Mesodermal cell (in vitro differentiated cells): ENCODE results near the gene PMM2.

Experiments
- H3K27ac ChIP-seq: 2 replicates; pipeline ENCODE4 v1.7.0; 2013; ENCODE audit warnings: mild to moderate bottlenecking, low read depth, low read length, moderate library complexity; ENCODE audit not compliant: severe bottlenecking
- H3K36me3 ChIP-seq: 2 replicates; pipeline ENCODE4 v1.7.1; 2013; ENCODE audit warnings: mild to moderate bottlenecking, low read length, moderate library complexity; ENCODE audit not compliant: control insufficient read depth, insufficient read depth
- H3K4me1 ChIP-seq: one replicate; pipeline ENCODE4 v1.7.1; 2013; ENCODE audit warnings: mild to moderate bottlenecking, low read length; ENCODE audit not compliant: insufficient read depth, control insufficient read depth, poor library complexity, severe bottlenecking
- H3K4me3 ChIP-seq: 2 replicates; pipeline ENCODE4 v1.7.0; 2013; ENCODE audit warnings: low read length, control low read depth, mild to moderate bottlenecking; ENCODE audit not compliant: insufficient read depth, poor library complexity, severe bottlenecking; ENCODE audit errors: extremely low read depth
- H3K9me3 ChIP-seq: 2 replicates; pipeline ENCODE4 v1.7.1; 2013; ENCODE audit warnings: mild to moderate bottlenecking, low read length, moderate library complexity; ENCODE audit not compliant: control insufficient read depth
- whole genome bisulfite sequencing, 2 experiments: methylation state at CpG; one replicate each; pipeline ENCODE4 v1.1.5; 2013; ENCODE audit warnings: missing lambda C conversion rate in 2 of 2; ENCODE audit not compliant: insufficient coverage in 2 of 2; 5-methylcytosine and 5-hydroxymethylcytosine counted together

The PMM2 gene

DNA sequence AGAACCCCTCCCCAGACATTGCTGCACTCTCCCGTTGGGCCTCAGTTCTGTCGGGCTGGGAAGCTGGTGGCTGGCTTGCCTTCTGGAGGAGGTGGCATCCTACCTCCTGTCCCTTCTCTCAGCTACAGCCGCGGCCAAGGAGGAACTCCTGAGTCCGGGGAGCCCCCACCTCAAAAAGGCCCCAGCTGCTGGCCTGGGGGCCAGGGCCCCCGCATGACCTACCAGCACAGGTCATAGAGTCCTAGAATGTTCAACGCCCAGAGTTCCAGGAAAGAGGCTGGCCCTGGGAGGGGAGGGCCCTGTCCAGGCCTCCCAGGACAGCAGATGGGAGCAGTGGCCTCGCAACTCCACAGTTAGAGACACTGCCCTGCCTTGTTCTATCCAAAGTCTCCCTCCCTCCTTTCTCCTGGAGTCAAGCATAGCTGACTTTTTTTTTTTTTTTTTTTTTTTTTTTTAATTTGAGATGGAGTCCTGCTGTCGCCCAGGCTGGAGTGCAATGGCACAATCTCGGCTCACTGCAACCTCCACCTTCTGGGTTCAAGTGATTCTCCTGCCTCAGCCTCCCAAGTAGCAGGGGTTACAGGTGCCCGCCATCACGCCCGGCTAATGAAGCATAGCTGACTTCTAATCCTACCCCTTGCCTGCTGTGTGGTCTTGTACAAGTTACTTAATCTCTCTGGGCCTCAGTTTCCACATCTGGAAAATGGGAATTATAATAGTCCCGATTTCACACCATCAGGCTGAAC, 64.1 kb downstream of the PMM2 start:
- WGBS, 2 experiments = 95 to 96% methylated on average over 7 to 8 of the region's 14 CpGs
- Histone ChIP-seq H3K4me3 (no peak overlapping the region), H3K36me3 (peaks cover 41% of the 10 kb centered on the region), H3K4me1 (peaks cover 36% of the 10 kb centered on the region), H3K27ac (no peak overlapping the region), H3K9me3 (no peaks in the 10 kb centered on the region)

DNA sequence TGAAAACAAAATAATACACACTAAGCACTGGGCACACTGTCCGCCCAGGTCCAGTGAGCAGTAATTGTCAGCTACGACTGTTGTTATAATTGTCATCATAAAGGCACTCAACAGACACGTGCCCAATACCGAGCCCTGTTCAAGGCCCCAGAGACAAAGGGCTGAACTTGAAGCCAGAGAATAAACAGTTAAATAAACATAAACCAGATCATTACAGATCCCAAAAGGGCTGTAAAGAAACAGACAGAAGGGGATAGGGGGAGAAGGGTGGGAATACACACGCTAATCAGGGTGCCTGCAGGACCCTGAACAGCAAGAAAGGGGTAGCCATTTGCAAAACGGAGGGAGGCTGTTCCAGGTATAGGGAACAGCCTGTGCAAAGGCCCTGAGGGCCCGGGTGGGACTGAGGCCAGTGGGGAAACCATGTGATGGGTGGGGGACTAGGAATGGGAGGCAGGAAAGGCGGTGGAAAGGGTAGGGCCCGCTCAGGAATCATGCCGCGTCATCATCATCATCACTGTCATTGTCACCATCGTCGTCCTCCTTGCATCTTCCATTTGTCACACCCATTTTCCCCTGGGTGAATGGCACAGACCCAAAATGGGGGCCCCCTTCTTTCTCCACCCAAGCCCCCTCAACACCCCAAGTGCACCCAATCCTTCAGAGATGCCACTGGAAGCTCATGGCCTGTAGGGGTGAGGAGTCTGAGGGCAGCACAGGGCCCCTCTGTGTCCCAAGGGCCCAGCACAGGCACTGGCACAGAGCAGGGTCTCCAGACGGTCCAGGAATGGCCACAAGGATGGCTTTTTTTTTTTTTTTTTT, 64.9 kb downstream of the PMM2 start:
- 82 to 86% methylated on average over 9 to 10 of the region's 14 CpGs for WGBS, 2 experiments
- Histone ChIP-seq H3K4me1 (peaks cover 34% of the 10 kb centered on the region), H3K4me3 (no peak overlapping the region), H3K36me3 (peaks cover 38% of the 10 kb centered on the region), H3K9me3 (no peaks in the 10 kb centered on the region), H3K27ac (no peak overlapping the region)

DNA sequence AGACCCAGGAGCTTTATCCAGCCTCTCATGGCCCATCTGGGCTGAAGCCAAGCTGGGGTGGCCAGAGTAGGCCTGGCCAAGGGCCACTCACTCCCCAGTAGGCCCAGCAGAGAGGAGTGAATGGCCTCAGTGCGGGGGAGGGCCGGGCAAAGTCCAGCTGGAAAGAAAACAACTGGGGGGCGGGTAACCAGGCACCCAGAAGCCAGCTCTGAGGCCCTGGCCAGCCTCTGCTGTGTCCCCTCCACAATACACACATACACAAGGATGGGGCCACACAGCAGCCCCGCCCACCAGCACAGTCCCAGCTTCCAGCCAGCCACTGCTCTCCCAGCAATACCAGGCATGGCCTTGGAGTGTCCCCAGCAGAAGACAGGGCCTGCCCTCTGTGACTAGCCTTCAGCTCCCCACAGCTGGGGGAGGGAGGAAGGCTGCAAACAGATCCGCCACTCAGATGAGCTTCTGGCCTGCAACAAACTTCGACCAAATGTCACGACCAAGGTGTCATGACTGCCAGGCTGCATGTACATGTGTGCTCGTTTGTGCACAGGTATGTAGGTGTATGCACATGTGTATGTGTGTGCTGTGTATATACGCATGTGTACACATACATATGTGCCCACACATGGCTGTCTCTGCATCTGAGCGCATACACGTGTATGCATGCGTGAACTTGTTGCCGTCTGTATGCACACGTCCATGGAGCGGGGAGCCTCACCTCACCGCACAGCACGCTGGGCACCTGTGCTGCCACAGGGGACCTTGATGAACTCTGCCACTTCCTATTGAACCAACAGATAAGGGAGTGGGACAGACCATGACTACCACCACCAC, 66.2 kb downstream of the PMM2 start:
- H3K9me3 ChIP-seq = no peaks in the 10 kb centered on the region
- H3K36me3 ChIP-seq = peaks cover 25% of the 10 kb centered on the region
- H3K4me1 ChIP-seq = peaks cover 34% of the 10 kb centered on the region
- peak overlapping the region; percentile 50 for H3K27ac ChIP-seq
- no peak overlapping the region for H3K4me3 ChIP-seq
- 90% methylated on average over 14 of the region's 17 CpGs for WGBS, 2 experiments

DNA sequence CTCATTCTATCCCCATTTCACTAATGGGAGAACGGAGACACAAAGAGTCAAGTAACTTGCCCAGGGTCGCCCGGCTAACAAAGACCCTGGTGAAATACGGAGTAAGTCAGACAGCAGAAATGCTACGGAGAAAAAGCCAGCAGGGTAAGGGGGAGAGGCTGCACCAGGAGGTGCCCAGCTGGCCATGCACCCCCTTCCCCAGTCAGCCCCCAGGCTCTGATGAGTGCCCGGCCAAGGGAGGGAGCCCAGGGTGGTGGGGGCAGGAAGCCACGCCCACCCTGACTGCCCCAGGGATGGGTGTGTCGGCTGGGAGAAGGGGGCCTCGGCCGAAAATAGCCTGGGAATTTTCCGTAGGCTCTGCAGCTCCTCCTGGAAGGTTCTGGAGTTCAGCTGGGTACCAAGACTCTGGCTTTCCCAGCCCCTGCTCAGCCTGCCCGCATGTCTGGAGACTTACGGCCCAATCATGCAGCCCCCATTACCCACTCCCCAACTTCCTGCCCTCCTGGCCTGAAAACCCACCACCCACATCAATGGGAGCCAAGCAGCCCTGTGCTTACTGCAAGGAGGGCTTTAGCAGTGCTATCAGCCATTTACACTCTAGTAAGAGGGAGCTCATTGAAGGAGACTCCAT, 67.0 kb downstream of the PMM2 start:
- no peak overlapping the region for H3K4me3 ChIP-seq
- H3K36me3 ChIP-seq = peaks cover 18% of the 10 kb centered on the region
- peak overlapping the region; percentile 50 for H3K27ac ChIP-seq
- no peaks in the 10 kb centered on the region for H3K9me3 ChIP-seq
- H3K4me1 ChIP-seq = peaks cover 34% of the 10 kb centered on the region
- 61 to 62% methylated on average over 11 to 13 of the region's 13 CpGs for WGBS, 2 experiments

DNA sequence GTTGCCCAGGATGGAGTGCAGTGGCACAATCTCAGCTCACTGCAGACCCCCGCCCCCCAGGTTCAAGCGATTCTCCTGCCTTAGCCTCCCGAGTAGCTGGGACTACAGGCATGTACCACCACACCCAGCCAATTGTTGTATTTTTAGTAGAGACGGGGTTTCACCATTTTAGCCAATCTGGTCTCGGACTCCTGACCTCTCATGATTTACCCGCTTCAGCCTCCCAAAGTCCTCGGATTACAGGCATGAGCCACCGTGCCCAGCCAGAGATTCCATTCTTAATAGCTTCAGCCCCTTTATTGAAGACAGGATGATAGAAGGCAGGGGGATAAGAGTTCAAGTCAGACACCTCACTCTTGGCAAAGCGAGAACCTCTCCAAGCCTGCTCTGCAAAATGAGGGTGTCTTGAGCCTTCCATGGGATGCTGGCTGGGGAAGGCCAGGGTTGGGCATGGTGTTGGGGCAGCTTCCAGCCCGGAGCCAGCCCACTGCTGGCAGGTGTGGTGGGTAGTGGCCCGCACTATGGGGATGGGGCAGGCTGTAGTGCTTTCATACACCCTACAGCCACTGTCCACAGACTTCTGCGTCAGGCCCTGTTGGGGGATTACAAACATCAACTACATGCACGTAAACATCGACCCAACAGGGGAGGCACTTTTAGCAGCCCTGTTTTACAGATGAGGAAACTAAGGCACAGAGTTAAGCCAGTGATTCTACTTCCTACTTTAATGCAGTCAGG, 67.7 kb downstream of the PMM2 start:
- Histone ChIP-seq H3K4me3 (no peak overlapping the region), H3K4me1 (peaks cover 36% of the 10 kb centered on the region), H3K27ac (peak overlapping the region; percentile 50), H3K36me3 (peaks cover 13% of the 10 kb centered on the region), H3K9me3 (no peaks in the 10 kb centered on the region)
- 89 to 92% methylated on average over 11 to 12 of the region's 14 CpGs for WGBS, 2 experiments

DNA sequence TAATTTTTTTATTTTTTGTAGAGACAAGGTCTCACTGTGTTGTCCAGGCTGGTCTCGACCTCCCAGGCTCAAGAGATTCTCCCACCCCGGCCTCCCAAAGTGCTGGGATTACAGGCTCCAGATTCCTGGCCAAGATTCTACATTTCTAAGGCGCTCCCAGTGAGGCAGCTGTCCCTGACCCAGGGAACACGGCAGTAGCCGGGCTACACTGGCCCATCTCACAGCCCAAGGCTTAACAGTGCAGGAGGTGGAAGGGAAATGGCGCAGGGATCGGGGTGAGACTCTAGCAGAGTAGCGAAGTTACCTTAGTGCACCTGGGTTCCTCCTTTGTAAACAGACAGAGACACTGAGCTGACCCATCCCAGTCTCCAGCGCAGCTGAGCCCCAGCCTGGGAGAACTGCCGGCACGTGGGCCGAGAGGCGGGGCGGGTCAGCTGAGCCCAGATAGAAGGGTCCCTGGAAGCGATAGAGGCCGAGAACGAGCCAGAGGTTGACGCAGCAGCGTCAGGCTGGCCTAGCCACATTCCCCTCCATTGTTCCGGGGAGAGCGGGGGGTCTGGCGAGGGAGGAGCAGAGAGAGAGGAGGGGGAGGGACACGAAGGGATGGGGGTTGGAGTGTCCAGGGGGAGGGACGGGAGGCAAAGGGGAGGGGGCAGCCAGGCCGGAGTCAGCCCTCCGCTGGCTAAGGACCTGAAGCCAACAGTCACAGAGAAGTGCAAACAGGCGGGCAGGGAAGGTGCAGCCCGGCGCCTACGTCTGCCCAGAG, 68.7 kb downstream of the PMM2 start:
- Histone ChIP-seq H3K9me3 (no peaks in the 10 kb centered on the region), H3K4me1 (peaks cover 36% of the 10 kb centered on the region), H3K4me3 (peak overlapping the region; percentile 76), H3K36me3 (peaks cover 12% of the 10 kb centered on the region), H3K27ac (peak overlapping the region; percentile 76)
- 17% methylated on average over 20 to 22 of the region's 30 CpGs for WGBS, 2 experiments

DNA sequence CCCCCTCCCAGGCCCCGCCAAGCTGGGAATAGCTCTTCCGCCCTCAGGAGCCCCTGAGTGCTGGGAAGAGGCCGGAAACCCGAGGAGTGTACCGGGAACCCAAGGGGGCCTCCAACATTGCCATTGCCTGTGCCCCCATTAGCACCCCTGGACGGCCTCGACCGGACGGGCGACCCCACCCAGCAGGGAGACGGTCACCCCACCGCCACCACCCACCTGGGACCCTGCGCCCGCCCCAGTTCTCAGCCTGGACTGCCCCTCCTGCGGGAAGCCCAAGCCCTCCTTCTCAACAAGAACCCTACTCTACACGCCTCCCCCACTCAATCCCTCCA, 69.2 kb downstream of the PMM2 start:
- Histone ChIP-seq H3K4me3 (peak overlapping the region; percentile 76), H3K9me3 (no peaks in the 10 kb centered on the region), H3K36me3 (peaks cover 12% of the 10 kb centered on the region), H3K27ac (peak overlapping the region; percentile 76), H3K4me1 (peaks cover 36% of the 10 kb centered on the region)
- WGBS, 2 experiments = 1 to 4% methylated on average over 6 to 7 of the region's 16 CpGs

DNA sequence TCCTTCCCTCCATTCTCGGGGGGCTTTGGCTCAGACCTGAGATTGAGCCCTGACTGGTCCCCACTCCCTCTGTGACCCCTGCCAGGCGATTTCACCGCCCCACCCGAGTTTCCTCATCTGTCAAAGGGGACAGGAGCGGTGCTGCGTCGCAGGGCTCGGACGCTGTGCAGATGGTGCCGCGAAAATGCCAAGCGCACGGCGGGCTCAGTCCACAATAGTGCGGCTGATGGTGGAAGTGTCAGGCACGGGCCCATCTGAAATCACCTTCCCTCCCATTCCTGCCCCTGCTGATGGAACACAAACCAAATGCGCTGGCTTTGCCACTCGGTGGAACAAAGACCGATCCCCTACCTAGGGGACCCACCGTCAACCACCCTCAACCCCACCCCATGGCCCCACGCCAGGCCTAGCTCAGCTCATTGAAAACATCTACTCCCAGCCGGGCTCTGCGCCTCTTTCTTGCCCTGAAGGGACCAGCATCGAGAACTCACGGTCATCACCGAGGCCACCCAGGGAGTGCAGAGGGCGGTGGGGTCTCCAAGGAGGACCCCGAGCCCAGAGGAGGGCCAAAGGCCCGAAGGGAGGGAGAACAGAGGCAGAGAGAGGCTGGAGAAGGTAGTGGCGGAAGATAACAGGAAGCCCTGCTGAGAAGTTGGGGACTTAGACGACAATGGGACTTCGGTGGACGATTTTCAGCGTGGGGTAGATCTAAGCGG, 69.7 kb downstream of the PMM2 start:
- Histone ChIP-seq H3K36me3 (peaks cover 9% of the 10 kb centered on the region), H3K9me3 (no peaks in the 10 kb centered on the region), H3K4me1 (peaks cover 35% of the 10 kb centered on the region), H3K27ac (peak overlapping the region; percentile 76), H3K4me3 (peak overlapping the region; percentile 76)
- 2 to 4% methylated on average over 23 to 30 of the region's 35 CpGs for WGBS, 2 experiments

DNA sequence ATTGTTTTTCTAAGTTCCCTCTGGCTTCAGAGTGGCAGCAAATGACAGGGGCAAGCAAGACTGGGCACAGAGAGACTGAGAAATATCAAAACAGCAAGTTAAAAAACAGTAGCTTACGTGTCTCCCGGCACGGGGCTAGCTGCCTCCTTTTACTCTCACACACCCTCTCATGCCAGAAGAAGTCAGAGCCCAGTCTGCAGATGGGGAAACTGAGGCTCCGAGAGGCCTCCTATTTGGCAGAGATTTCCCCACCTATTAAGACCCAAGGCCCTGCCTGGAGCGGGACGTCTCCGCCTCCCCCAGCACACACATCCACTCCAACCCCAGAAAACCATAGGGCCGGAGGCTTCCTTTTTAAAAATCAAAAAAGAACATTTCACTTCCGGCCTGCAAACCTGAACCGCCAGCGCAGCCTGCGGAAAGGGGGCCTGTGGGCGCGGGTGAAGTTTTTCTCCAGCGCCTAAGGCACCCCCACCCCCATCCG, 70.3 kb downstream of the PMM2 start:
- Histone ChIP-seq H3K4me1 (peaks cover 31% of the 10 kb centered on the region), H3K4me3 (peak overlapping the region; percentile 76)
- 0 to 1% methylated on average over 8 to 14 of the region's 16 CpGs for WGBS, 2 experiments

More for the DNA sequence above, 70.3 kb downstream of the PMM2 start:
- peaks cover 3% of the 10 kb centered on the region for H3K36me3 ChIP-seq
- no peaks in the 10 kb centered on the region for H3K9me3 ChIP-seq
- H3K27ac ChIP-seq = no peak overlapping the region
